Fibroblast of villous mesenchyme (primary cell): Measurements from ENCODE around the gene POMT2. TPM values are rescaled to one million over a fixed set of nuclear protein-coding genes. Genes with fewer than 3 reads are reported as not detected.

Source experiments
- DNase-seq: peaks from one replicate; pipeline ENCODE4 v3.0.0-alpha.2; 2010; ENCODE audit warnings: low read depth
- H3K4me3 ChIP-seq: 2 replicates; pipeline ENCODE4 v1.5.1; 2011; ENCODE audit warnings: low read depth, mild to moderate bottlenecking, low read length
- CTCF ChIP-seq: IDR thresholded peaks from 2 replicates; pipeline ENCODE4 v1.5.1; 2012; ENCODE audit warnings: low read depth, mild to moderate bottlenecking, low read length; ENCODE audit not compliant: insufficient read depth
- small RNA-seq: library from RNA; depleted of rRNA; stranded (forward); fragments of <200 nt; gene quantifications from one replicate; pipeline ENCODE3, GENCODE V24; 2012
- total RNA-seq: library from RNA; depleted of rRNA; stranded (reverse); fragments of >200 nt; gene quantifications from 2 replicates; pipeline ENCODE4 v1.2.3, GENCODE V29; 2012

Gene POMT2
- total RNA-seq, 1 donor, result 18.1 TPM

GRCh38 chr14:77228056-77228455, 92.6 kb downstream of the POMT2 start:
- no peak overlapping the region for H3K4me3 ChIP-seq
- no peak for TF ChIP-seq CTCF
- DNase-seq, result no peak

GRCh38 chr14:77225892-77226557, 94.7 kb downstream of the POMT2 start:
- H3K4me3 ChIP-seq, result no peak overlapping the region
- no peak for DNase-seq
- TF ChIP-seq CTCF, result no peak

GRCh38 chr14:77225254-77225653, 95.4 kb downstream of the POMT2 start:
- H3K4me3 ChIP-seq, result no peak overlapping the region
- no peak for DNase-seq
- TF ChIP-seq CTCF, result no peak

Small RNA genes lying within 50 kb of the gene (small RNA-seq; reads per million reads assigned to genes)
- not detected for gene MIR1260A

Other genes starting within 250 kb of the POMT2 start
- 11.3 and 23.7 TPM in 2 replicates for gene CIPC, start 222.6 kb downstream of the POMT2 start, total RNA-seq
- gene ZDHHC22, start 179.1 kb downstream of the POMT2 start, total RNA-seq, result not detected in 2 replicates
- gene TMEM63C, start 139.1 kb downstream of the POMT2 start, total RNA-seq, result under 0.01 TPM in 1 of 2 replicates, not detected in the other
- gene NGB, start 49.7 kb downstream of the POMT2 start, total RNA-seq, result not detected in 2 replicates
- 22.0 and 37.4 TPM in 2 replicates for gene GSTZ1, start 153 bp upstream of the POMT2 start, total RNA-seq
- 9.3 and 12.5 TPM in 2 replicates for gene TMED8, start 56.2 kb upstream of the POMT2 start, total RNA-seq
- gene SAMD15, start 56.5 kb upstream of the POMT2 start, total RNA-seq, result 1.3 and 1.6 TPM in 2 replicates
- under 0.01 TPM in 2 replicates for gene NOXRED1, start 102.6 kb upstream of the POMT2 start, total RNA-seq
- 20.3 and 29.8 TPM in 2 replicates for gene VIPAS39, start 136.7 kb upstream of the POMT2 start, total RNA-seq
- 57.0 and 88.9 TPM in 2 replicates for gene AHSA1, start 137.2 kb upstream of the POMT2 start, total RNA-seq
- under 0.01 TPM in 1 of 2 replicates, not detected in the other for gene ISM2, start 177.9 kb upstream of the POMT2 start, total RNA-seq